Fibroblast of lung (primary cell): ENCODE measurements around the gene MTNR1B. TPM values are rescaled to one million over a fixed set of nuclear protein-coding genes. Genes with fewer than 3 reads are reported as not detected.

Experiments
- DNase-seq, 2 donors: peaks; one replicate each; pipeline versions ENCODE4 v3.0.0 to v3.0.0-alpha.2; 2010; ENCODE audit warnings: low read depth in 2 of 2
- H2AFZ ChIP-seq: 2 replicates; pipeline ENCODE4 v1.5.1; 2012; ENCODE audit warnings: low read length, control low read depth, inconsistent platforms
- H3K27ac ChIP-seq: 2 replicates; pipeline ENCODE4 v1.5.1; 2011; ENCODE audit warnings: low read length, control low read depth; ENCODE audit not compliant: insufficient read depth
- H3K27me3 ChIP-seq: 2 replicates; pipeline ENCODE4 v1.5.1; 2011; ENCODE audit warnings: mild to moderate bottlenecking, low read length; ENCODE audit not compliant: control insufficient read depth, insufficient read depth
- H3K36me3 ChIP-seq: 2 replicates; pipeline ENCODE4 v1.5.1; 2011; ENCODE audit warnings: low read length; ENCODE audit not compliant: control insufficient read depth, insufficient read depth
- H3K4me1 ChIP-seq: 2 replicates; pipeline ENCODE4 v1.5.1; 2011; ENCODE audit warnings: low read length; ENCODE audit not compliant: control insufficient read depth, insufficient read depth; ENCODE audit errors: extremely low read depth
- H3K4me2 ChIP-seq: 2 replicates; pipeline ENCODE4 v1.5.1; 2011; ENCODE audit warnings: low read length, control low read depth; ENCODE audit not compliant: insufficient read depth; ENCODE audit errors: extremely low read depth
- H3K4me3 ChIP-seq, 4 experiments: fragments of 200-600 bp in 1 of 4; sonication (generic) in 1 of 4; replicated peaks in 1 of 4; 2 replicates each; pipeline ENCODE4 v1.5.1; 2011 to 2016; ENCODE audit warnings: low read length in 4 of 4, low read depth in 3 of 4, mild to moderate bottlenecking in 3 of 4, control low read depth in 2 of 4, inconsistent platforms in 1 of 4, mixed read lengths in 1 of 4; ENCODE audit not compliant: insufficient read depth in 1 of 4; ENCODE audit errors: control extremely low read depth in 1 of 4
- H3K79me2 ChIP-seq: 2 replicates; pipeline ENCODE4 v1.5.1; 2012; ENCODE audit warnings: mild to moderate bottlenecking, low read length, inconsistent platforms; ENCODE audit not compliant: control insufficient read depth, insufficient read depth
- H3K9ac ChIP-seq: 2 replicates; pipeline ENCODE4 v1.5.1; 2011; ENCODE audit warnings: mild to moderate bottlenecking, low read length, control low read depth; ENCODE audit not compliant: insufficient read depth
- H3K9me3 ChIP-seq: 2 replicates; pipeline ENCODE4 v1.5.1; 2012; ENCODE audit warnings: low read depth, low read length; ENCODE audit not compliant: control insufficient read depth, insufficient read depth
- H4K20me1 ChIP-seq: 2 replicates; pipeline ENCODE4 v1.5.1; 2011; ENCODE audit warnings: low read length; ENCODE audit not compliant: control insufficient read depth, insufficient read depth; ENCODE audit errors: extremely low read depth
- EZH2 ChIP-seq: IDR thresholded peaks from 2 replicates; pipeline ENCODE4 v1.5.1; 2012; ENCODE audit warnings: low read length, control low read depth, mild to moderate bottlenecking; ENCODE audit errors: missing control alignments
- polyA plus RNA-seq, 2 donors: library from polyadenylated mRNA; depleted of rRNA in 1 of 2; stranded (reverse) in 1 of 2; unstranded in 1 of 2; fragments of >200 nt; gene quantifications; 2 replicates each; pipeline ENCODE4 v1.2.1, GENCODE V29; 2011 to 2012; ENCODE audit warnings: missing spikeins in 1 of 2
- total RNA-seq: library from RNA; depleted of rRNA; stranded (reverse); fragments of >200 nt; gene quantifications from 2 replicates; pipeline ENCODE4 v1.2.1, GENCODE V29; 2014
- TF ChIP-seq, protein P1 (sequence below), 2 donors: IDR thresholded peaks in 1 of 2; conservative IDR thresholded peaks in 1 of 2; 1 replicate in 1 of 2; 2 replicates in 1 of 2; pipeline ENCODE4 v1.5.1; 2011 to 2012; ENCODE audit warnings: low read length in 2 of 2, control low read depth in 1 of 2, inconsistent platforms in 1 of 2, low read depth in 1 of 2, mild to moderate bottlenecking in 1 of 2

MTNR1B gene
- total and polyA plus RNA-seq, 2 donors (not counting 1 experiment from before 2014, with no cell fraction given) = not detected

DNA sequence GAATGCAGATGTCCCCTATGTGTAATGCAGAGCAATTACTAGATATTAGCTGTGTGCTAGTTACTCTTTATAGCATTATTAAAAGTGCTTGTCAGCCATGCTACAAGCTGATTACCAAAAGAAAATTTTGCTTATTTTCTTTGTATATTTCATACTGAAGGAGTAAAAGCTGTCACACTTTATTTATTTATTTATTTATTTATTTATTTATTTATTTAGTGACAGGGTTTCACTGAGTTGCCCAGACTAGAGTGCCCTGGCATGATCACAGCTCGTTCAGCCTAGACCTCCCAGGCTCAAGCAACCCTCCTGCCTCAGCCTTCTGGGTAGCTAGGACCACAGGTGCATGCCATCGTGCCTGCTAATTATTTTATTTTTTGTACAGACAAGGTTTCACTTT is 4.3 kb upstream of the MTNR1B start:
- H3K36me3 ChIP-seq = no peaks in the 10 kb centered on the region
- DNase-seq = no peak
- H3K4me1 ChIP-seq = no peaks in the 10 kb centered on the region
- no peak overlapping the region for H3K4me2 ChIP-seq
- H3K9ac ChIP-seq = no peak overlapping the region
- no peak overlapping the region for H2AFZ ChIP-seq
- H3K27me3 ChIP-seq = no peaks in the 10 kb centered on the region
- TF ChIP-seq, protein P1, sequence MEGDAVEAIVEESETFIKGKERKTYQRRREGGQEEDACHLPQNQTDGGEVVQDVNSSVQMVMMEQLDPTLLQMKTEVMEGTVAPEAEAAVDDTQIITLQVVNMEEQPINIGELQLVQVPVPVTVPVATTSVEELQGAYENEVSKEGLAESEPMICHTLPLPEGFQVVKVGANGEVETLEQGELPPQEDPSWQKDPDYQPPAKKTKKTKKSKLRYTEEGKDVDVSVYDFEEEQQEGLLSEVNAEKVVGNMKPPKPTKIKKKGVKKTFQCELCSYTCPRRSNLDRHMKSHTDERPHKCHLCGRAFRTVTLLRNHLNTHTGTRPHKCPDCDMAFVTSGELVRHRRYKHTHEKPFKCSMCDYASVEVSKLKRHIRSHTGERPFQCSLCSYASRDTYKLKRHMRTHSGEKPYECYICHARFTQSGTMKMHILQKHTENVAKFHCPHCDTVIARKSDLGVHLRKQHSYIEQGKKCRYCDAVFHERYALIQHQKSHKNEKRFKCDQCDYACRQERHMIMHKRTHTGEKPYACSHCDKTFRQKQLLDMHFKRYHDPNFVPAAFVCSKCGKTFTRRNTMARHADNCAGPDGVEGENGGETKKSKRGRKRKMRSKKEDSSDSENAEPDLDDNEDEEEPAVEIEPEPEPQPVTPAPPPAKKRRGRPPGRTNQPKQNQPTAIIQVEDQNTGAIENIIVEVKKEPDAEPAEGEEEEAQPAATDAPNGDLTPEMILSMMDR (conservative IDR thresholded peaks at IDR 0.05 in 1 of 2, IDR thresholded peaks at IDR 0.05 in 1 of 2; ENCODE audit: low read depth in 1 of 2, low read length in 2 of 2) = no peak
- TF ChIP-seq EZH2 = no peak
- no peak overlapping the region for H3K27ac ChIP-seq
- H3K4me3 ChIP-seq = no peak overlapping the region
- H3K9me3 ChIP-seq = no peaks in the 10 kb centered on the region
- no peaks in the 10 kb centered on the region for H4K20me1 ChIP-seq
- no peaks in the 10 kb centered on the region for H3K79me2 ChIP-seq

DNA sequence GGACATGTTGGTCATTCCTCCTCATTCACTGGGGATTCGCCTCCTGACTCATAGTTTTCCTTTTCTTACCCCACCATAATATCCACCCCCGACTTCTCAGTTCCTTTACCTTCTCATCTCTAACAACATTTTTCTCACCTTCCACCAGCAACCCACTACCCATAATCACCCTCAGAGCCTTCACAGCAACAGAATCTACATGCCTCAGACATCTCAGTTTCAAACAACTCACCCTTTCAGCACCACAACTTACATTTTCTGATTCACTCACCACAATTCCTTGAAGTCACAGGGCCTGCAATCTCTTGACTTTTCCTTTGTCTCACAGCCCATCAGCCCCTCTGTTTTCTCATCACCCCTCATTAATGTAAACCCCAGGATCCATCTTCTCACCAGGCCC is 2.3 kb upstream of the MTNR1B start:
- Histone ChIP-seq H3K79me2 (no peaks in the 10 kb centered on the region), H3K27ac (no peak overlapping the region), H3K4me2 (no peak overlapping the region), H3K4me1 (no peaks in the 10 kb centered on the region), H3K9me3 (no peaks in the 10 kb centered on the region), H2AFZ (no peak overlapping the region), H3K4me3 (no peak overlapping the region), H3K36me3 (no peaks in the 10 kb centered on the region), H3K27me3 (no peaks in the 10 kb centered on the region), H3K9ac (no peak overlapping the region), H4K20me1 (no peaks in the 10 kb centered on the region)
- no peak for DNase-seq
- TF ChIP-seq EZH2 = no peak
- TF ChIP-seq, protein P1 (conservative IDR thresholded peaks at IDR 0.05 in 1 of 2, IDR thresholded peaks at IDR 0.05 in 1 of 2; ENCODE audit: low read depth in 1 of 2, low read length in 2 of 2) = no peak

DNA sequence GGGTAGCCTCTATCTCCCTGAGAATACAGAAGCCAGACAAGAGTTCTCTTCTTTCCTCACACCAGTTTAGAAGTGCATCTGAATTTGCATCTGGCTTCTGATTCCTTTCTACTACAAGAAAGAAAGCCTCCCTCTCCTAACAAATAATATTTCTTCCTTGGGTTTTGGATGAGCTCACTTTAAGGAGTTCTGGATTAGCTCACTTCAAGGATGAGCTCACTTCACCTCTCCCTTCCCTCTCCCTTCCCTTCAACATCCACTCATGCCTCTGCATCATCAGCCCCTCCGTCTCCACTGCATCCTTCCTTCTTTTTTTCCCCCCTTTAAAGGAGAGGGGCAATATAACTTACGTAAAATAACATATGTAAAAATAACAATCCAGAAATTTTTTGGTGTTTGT is 1.6 kb upstream of the MTNR1B start:
- no peaks in the 10 kb centered on the region for H3K4me1 ChIP-seq
- H3K27ac ChIP-seq = no peak overlapping the region
- no peak overlapping the region for H2AFZ ChIP-seq
- no peaks in the 10 kb centered on the region for H3K9me3 ChIP-seq
- H3K9ac ChIP-seq = no peak overlapping the region
- no peak for DNase-seq
- TF ChIP-seq EZH2 = no peak
- TF ChIP-seq, protein P1 (conservative IDR thresholded peaks at IDR 0.05 in 1 of 2, IDR thresholded peaks at IDR 0.05 in 1 of 2; ENCODE audit: low read depth in 1 of 2, low read length in 2 of 2) = no peak
- no peaks in the 10 kb centered on the region for H3K79me2 ChIP-seq
- H3K36me3 ChIP-seq = no peaks in the 10 kb centered on the region
- H4K20me1 ChIP-seq = no peaks in the 10 kb centered on the region
- H3K4me3 ChIP-seq = no peak overlapping the region
- H3K27me3 ChIP-seq = no peaks in the 10 kb centered on the region
- no peak overlapping the region for H3K4me2 ChIP-seq
